ENCODE data around the gene KANSL1. TPM values are rescaled to one million over a fixed set of nuclear protein-coding genes. Genes with fewer than 3 reads are reported as not detected.
A peak's percentile ranks its signal among the peaks of the same experiment; 100 is the strongest.

Gene KANSL1
- total RNA-seq, 1 experiment from 2014 or later: 37.4 TPM

DNA sequence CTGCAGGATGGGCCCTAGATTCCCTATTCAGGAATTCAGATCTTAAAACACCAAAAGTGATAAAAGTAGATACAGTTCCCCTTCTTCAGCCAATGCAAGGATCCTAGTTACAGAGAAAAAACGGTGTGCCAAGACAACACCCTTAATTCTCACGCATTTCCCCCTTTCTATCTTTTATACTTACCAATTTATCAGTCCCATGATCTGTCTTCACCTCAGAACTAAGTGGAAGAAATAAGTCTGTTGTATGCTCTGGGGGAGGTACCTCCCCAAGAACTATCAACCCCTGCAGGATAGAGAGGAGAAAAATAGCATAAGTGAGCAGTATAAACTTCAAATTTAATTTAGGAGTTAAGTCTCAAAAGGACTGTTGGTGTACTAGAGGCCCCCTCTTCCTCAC, 111.0 kb downstream of the KANSL1 start:
- no peak for DNase-seq (ENCODE audit: low spot score)

DNA sequence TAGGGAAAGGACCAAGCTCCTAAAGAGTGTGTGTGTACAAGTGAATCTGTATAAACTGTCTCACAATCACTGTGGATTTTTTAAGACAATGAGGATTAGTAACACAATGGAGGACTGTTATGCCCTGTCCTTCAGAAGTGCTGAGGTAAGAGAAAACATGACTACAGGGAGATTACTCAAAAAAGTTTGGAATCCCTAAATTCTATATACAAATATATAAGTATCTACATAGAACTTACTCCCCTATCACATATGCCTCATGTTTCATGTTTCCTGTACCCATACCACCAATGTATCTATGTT, 112.3 kb downstream of the KANSL1 start:
- no peak for DNase-seq (ENCODE audit: low spot score)

DNA sequence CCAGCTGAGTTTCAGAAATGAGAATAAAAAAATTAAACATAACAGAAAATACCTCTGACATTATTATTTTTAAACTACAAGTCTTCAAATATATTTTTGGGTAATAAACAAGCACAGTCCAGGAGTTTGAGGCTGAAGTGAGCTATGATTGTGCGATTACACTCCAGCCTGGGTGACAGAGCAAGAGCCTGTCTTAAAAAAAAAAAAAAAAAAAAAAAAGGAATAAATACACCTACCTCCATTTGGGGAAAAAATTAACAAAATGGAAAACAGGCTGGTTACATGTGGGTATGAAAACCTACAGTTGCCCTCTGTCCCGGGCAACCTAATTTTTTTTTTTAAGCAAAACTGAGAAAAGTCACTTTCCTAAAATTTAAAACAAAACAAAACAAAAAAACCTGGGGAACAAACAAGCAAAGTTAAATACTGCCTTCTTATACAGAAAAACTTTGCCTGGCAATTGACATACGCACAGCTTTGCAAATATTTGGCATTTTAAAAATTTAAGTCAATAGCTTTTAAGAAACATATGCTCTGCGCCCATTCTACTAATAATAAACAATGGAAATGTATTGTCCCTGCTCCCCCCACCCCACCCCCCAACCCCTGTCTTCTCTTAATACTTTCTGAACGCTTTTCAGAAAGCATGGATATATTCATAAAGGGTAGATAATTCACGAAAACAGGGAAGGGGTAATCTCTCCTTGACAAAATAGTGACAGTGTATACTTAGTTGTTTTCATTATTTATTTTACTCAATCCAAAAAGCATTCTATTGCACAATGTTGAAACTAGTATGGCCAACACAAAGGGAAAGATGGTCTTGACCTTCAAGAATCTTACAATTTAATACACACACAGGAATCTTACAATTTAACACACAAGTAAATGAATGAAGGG, 112.9 kb downstream of the KANSL1 start:
- no peak for DNase-seq (ENCODE audit: low spot score)

DNA sequence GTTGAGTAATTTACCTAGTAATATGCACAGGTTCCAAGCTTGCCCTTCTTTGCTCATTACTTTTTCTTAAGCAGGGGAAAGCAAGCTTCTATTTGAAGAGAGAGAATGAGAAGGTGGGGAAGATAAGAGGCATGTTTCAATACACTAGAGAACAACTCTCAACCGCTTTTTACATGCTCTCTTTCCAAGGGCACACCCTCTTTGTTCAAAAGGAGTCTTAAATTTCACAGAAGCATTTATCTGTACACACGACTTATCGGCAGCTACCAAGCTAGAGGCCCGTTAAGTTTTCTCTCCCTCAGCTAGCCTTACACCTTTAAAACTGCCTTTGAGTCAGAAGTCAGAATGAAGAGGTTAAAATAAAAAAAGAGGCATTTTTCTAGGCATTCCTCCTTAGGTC, 114.6 kb downstream of the KANSL1 start:
- no peak for DNase-seq (ENCODE audit: low spot score)

DNA sequence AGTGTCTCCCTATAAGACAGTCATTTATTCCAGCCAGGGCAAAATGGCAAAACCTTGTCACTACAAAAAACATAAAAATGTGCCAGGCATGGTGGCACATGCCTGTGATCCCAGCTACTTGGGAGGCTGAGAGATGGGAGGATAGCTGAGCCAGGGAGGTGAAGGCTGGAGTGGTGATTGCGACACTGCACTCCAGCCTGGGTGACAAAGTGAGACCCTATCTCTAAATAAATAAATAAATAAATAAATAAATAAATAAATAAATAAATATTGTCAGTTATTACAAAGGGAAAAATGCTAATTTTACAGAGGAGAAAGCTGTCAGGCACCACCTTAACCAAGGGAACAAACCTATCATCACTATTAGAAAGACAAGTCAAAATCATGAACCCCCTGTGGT, 118.7 kb downstream of the KANSL1 start:
- DNase-seq (ENCODE audit: low spot score): no peak

DNA sequence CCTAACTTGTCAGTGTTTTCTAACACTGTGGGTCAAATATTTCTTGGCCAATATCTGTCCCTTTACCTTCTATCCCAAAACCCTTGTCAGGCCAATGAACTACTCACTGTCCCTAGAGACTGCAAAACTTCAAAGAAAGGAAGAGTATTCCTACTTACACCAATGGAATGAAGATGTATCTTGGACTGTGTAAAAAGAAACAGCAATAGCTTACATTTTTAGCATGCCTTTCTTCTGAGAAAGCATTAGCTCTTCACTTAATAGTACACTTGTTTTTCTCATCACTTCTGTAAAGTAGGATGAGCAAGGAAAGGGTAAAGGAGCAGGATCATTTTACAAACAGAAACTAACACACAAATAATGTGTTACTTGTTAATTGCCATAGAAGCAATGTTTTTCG, 120.2 kb downstream of the KANSL1 start:
- no peak for DNase-seq (ENCODE audit: low spot score)

DNA sequence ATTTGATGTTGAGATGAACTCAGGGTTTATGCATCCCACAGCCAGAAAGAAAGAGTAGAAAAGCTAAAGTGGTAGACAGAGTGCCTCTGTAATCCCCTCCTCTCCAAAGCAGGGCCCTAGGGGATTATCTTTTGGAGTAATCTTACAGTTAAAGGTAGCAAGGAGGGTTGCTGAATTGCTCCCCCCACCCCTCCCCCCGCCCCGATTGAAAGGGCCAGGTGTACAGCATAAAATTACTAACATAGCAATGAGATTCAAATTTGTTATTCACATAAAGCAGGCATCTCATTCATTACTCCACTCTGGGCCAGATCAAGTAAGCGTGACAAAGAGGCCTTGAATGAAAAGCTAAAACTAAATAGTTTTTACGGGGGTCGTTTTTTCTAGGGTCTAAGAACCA, 121.4 kb downstream of the KANSL1 start:
- DNase-seq (ENCODE audit: low spot score): no peak

DNA sequence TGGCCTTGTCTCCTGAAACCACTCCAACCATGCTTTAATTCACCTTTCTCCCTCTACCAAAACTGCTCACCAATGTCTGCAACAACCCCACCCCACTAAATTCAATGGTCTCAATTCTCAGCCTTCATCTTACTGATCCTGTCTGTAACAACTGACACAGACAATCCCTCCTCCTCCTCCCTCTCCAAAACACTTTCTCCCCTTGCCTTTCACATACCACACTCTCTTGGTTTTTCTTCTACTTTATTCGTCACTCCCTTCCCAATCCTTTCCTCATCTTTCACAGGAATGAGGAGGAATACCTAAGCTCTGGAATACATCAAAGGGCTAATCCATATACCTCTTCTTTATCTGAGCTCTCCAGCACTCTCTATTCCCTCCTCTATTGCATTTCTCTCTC, 128.8 kb downstream of the KANSL1 start:
- DNase-seq (ENCODE audit: low spot score): no peak

DNA sequence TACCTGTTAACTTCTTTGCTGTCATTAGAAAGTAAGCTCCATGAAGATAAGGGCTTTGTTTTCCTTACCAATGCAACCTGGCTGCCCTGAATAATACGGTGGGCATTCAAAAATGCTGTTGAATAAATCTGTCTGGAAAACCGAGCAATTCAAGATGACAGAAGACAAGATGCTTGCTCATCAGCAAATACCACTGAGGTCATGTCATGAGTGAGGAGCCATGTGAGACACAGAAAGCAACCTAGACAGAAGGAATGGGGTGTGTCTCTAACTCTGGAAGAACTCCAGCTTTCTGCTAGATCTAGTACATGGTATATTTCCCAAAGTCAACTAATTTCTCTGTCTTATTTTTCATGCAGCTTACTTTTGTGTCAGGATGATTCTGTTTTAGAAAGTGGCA, 130.0 kb downstream of the KANSL1 start:
- no peak for DNase-seq (ENCODE audit: low spot score)

DNA sequence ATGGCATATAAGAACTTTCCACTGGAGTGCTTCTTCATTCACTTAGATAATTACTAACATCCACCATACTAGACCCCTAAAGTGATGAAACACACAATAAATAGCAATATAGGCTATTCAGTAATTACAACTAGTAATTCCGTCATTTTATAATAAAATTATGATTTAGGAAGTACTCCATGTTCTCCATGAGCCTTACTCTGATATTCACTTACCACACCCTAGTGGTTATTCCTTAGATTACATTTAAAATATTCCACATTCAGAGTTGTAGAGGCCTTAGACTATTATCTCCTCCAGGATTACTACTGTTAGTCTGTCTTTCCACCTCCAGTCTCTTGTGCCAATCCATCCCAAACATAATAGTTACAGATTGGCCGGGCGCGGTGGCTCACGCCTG, 131.8 kb downstream of the KANSL1 start:
- peak; percentile 34 for DNase-seq (ENCODE audit: low spot score)

DNA sequence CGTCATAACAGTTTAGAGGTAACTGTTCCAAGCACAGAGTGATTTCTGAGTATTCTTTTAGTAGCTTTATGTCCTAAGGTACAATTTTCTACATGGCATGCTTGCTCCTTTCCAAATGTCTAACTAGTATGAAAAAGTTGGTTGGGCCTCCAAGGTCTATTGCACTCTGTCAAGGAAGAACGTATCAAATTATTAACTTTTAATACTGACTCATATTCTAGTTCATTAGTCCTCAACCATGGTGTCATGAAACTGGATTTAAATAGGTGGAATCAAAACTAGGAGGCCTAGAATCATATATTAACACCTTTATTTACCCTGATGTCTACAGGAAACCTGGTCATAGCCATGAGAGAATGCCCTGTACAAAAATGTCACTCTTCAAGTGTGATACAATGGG, 132.8 kb downstream of the KANSL1 start:
- no peak for DNase-seq (ENCODE audit: low spot score)

DNA sequence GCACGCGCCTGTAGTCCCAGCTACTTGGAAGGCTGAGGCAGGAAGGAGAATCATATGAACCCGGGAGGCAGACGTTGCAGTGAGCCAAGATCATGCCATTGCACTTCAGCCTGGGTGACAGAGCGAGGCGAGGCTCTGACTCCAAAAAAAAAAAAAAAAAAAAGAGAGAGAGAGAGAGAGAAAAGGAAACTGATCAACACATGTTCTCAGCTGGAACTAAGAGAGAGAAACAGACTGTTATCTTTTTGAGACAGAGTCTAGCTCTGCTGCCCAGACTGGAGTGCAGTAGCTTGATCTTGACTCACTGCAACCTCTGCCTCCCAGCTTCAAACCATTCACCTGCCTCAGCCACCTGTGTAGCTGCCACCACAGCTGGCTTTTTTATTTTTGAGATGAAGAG, 133.7 kb downstream of the KANSL1 start:
- DNase-seq (ENCODE audit: low spot score): no peak

DNA sequence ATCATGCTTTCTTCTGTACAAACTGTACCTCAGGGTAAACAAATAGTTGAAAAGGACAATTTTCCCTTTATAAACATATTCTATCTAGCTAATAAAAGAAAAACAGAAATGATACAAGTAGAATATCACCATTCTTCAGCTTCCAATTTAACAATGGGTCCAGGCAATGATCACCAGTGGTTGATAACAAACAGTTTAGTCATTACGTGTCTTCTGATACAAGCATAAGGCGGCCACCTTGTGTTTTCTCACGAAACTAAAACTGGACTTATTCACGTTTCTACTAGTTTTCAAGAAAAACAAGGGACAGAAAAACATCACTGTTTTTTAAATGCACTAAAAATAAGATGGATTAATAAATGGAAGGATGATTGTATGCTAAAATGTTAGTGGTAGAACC, 135.9 kb downstream of the KANSL1 start:
- DNase-seq (ENCODE audit: low spot score): no peak

DNA sequence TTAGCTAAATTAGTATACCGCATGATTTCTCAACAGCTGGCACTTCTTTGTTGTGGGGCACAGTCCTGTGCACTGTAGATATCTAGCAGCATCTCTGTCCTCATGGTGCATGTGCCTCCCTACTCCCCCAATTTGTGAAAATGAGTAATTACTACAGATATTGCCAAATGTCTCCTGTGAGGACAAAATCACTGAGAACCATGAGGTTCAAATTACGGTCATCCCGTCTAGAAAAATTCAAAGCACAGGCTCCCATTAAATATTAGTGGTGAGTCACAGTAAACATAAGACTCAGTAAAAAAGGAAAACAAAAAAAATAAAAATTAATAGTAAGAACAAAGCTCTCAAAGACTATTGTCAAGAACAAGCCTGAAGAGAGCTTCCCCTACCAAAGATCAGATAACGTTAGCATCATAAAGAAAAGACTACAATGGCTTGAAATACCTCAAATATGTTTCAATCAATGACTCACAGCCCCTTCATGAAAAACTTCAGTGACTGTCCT, 136.4 kb downstream of the KANSL1 start:
- no peak for DNase-seq (ENCODE audit: low spot score)

DNA sequence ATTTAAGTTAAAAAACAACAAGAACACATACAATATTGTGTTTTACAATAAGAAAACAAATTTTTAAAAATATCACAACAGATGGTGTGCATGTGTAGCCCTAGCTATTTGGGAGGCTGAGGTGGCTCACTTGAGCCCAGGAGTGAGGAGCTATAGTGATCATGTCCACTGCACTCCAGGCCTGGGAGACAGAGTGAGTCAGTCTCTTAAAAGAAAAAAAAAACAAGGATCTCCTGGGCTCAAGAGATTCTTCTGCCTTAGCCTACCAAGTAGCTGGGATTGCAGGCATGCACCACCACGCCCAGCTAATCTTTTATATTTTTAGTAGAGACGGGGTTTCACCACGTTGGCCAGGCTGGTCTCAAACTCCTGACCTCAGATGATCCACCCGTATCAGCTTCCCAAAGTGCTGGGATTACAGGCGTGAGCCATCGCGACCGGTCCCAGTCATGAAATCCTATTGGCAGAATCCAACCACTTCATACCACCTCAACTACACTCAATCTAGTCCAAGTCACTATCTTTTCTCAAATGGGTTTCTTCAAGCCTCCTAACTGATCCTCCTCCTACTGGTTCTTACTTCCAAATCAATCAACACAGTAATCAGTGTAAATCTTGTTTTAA, 139.2 kb downstream of the KANSL1 start:
- DNase-seq (ENCODE audit: low spot score): no peak

DNA sequence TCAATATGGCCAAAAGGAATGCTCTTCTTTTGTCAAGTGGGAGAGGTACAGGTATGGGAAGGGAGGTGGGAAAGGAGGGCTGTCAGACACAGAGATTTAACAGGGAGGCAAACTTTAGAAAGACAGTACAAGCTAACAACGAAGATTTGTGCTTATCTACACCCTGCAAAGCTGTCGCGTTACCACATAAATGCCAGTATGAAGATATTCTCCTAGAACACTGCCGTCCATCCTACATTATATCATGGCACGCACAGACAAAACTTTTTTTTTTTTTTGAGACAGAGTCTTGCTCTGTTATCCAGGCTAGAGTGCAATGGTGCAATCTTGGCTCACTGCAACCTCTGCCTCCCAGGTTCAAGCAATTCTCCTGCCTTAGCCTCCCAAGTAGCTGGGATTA, 143.6 kb downstream of the KANSL1 start:
- DNase-seq (ENCODE audit: low spot score): no peak

DNA sequence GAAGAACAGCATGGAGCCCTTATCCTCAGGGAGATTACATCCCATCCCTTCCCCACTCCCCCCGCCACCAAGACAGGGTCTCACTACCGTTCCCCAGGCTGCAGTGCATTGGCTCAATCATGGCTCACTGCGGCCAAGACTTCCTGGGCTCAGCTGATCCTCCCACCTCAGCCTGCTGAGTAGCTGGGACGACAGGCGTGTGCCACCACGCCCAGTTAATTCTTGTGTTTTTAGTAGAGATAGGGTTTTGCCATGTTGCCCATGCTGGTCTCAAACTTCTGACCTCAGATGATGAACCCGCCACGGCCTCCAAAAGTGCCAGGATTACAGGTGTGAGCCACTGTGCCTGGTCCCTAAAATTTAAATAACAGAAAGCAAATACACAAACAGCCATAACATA, 145.4 kb downstream of the KANSL1 start:
- no peak for DNase-seq (ENCODE audit: low spot score)

DNA sequence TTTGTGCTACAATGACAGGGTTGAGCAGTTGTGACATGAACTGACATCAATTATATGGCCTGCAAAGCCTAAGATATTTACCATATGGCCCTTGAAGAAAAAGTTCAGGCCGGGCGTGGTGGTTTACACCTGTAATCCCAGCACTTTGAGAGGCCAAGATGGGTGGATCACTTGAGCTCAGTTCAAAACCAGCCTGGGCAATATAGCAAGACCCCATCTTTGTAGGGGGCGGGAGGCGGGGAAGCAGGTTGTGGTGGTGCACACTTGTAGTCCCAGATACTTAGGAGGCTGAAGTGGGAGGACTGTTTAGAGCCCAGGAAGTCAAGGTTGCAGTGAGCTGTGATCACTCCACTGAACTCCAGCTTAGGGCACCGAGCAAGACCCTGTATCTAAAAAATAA, 145.8 kb downstream of the KANSL1 start:
- DNase-seq (ENCODE audit: low spot score): no peak

DNA sequence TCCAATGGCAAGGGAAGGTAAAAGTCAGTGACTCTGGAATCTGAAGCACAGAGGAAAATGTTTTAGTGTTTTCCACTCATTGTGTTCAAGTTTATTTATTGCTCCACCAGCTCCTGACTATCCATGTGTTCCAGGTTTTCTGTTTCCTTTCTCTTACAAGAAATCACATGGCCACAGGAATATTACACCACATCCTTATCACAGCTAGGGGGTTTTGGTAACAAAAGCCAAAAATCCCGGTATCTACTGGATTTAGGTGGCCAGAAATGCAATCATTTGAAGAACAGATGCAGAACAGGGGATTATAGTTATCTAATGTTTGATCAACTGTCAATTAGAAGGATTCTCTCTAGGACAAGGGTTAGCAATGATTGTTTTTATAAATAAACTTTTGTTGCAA, 146.3 kb downstream of the KANSL1 start:
- DNase-seq (ENCODE audit: low spot score): no peak

DNA sequence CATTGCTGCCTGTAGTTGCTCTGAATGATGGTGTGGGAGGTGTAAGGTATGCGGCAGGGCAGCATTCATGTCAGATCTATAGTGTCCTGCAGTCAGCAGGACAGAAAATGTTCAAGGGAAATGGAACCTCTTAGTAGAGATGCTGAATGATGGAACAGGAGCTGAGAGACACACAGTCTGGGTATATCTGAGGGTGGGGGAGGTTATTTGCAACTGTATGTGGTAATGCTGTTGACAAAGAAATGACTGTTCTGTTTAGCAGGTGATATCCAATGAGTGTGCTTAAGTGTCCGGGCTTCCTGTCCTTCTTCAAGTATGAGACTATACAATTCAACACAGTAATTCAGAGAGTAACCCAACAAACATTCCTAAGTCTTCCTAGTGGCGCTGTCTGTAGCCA, 147.6 kb downstream of the KANSL1 start:
- no peak for DNase-seq (ENCODE audit: low spot score)

DNA sequence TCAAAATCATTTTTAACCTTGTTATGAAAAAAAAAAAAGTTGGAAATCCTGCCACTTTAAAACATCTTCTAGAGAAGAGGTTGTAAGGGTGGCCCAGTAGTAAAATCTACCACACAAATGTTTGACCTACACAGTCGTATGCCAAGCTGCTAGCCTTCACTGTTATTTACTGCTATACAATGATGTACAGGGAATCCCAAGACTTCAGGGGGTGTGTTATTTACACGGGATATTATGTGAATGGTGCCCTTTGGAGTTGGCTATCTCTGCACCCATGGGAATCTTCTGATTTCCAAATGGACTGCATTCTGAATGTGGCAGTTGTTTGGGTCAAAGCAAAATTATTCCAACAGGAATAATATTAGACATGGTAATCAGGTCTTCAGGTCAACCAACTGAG, 148.2 kb downstream of the KANSL1 start:
- DNase-seq (ENCODE audit: low spot score): no peak

DNA sequence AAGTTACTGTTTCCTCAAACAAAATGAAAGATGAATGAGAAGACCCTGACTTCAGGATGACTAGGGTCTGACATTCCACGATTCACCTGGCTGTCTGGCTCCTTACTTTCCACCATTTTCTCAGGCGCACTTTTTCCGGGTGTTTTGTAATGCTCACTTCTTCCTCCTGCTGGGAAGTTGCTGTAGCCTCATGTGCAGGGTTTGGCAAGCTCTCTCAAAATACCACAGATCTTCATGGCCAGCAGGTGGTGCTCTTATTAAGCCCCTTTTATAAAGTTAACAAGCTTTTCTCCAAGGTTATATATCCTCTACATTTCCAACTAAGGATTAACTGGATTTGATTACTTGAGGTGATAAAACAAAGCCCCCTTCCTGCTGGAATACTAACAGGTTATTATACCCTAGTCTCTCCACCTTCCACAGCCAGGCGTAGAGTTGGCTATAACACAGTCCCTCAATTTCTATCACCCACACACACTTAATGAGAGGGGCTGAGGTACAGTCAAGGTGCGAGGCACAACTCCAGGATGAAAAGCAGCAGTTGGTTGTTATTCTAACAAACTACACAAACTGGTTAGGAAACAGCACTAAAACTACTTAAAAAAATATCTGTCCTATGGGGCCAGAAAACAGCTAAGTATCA, 148.8 kb downstream of the KANSL1 start:
- peak; percentile 82 for DNase-seq (ENCODE audit: low spot score)

DNA sequence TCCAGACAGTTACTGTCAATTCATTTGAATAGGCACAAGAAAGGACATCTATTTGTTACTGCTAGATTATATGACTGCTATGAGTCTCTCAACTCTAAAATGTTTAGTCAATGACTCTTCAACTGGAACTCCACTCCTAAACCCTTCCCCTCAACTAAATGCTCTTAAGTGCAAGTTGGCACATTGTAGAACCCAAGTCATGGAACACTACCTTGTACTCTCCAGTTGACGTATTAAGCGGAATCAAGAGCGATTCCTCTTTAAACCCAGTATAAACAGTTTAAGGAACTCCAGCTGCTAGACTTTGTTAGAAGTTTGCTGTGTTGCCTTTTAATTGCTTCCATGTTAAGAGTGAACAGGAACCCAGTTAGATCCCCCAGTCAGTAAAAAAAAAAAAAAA, 149.6 kb downstream of the KANSL1 start:
- no peak for DNase-seq (ENCODE audit: low spot score)
